ENCODE results near the gene HMCN2.

The HMCN2 gene

DNA sequence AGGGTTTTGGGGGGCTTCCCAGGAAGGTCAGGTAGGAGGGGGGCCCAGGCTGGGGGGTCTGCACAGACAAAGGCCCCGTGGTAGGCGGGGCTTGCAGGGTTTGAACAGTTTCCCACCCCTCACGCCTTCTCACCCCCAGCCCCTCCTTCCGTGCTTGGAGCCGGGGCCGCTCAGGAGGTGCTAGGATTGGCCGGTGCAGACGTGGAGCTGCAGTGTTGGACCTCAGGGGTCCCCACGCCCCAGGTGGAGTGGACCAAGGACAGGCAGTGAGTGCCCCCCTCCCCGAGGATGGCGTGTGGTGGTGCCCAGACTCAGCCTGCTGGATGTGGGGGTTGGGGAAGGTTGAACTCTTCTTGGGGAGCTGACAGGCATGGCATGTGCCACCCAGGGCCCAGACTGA lies 83.8 kb downstream of the HMCN2 start:
- Histone ChIP-seq H3K4me2 (no peak overlapping the region), H3K36me3 (no peaks in the 10 kb centered on the region), H4K20me1 (no peaks in the 10 kb centered on the region), H3K27ac (no peak overlapping the region), H3K9me3 (no peaks in the 10 kb centered on the region), H3K4me1 (peaks cover 13% of the 10 kb centered on the region), H3K9ac (no peak overlapping the region), H3K27me3 (no peaks in the 10 kb centered on the region), H3K4me3 (no peak overlapping the region)
- TF ChIP-seq Cebpa-rat (IDR thresholded peaks at IDR 0.05), result no peak

DNA sequence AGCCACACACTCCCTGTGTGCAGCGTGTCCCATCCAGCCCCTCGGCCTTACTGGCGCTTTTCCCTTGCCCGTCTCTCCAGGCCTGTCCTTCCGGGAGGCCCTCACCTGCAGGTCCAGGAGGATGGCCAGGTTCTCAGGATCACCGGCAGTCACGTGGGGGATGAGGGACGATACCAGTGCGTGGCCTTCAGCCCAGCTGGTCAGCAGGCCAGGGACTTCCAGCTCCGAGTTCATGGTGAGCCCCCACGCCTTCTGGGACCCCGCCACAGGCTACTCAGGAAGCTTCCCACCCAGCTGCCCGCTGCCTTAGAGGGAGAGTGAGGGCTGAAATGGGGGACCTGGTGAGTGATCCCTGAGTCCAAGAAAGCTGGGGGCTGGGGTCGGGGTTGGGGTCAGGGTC lies 85.8 kb downstream of the HMCN2 start:
- no peak for TF ChIP-seq Cebpa-rat (IDR thresholded peaks at IDR 0.05)
- Histone ChIP-seq H3K36me3 (no peaks in the 10 kb centered on the region), H3K4me2 (no peak overlapping the region), H3K4me3 (no peak overlapping the region), H3K9me3 (no peaks in the 10 kb centered on the region), H3K4me1 (peaks cover 21% of the 10 kb centered on the region), H4K20me1 (no peaks in the 10 kb centered on the region), H3K27me3 (no peaks in the 10 kb centered on the region), H3K27ac (no peak overlapping the region), H3K9ac (no peak overlapping the region)

DNA sequence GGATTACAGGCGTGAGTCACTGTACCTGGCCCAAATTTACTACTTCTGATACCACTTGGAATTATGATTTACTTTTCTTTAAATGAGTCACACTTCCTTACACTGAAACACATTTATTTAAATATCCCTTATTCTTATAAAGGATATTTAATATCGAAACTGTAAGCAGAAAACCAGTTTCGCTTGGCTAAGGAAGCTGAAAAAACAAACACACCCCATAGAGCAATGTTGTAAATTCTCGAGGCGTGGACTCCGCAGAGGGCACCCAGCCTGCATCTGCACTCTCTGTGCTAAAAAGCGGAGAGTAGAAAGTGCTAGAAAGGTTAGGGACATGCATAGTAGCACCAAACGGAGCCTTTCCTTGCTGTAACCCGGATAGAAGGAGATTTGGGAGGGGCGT lies 86.5 kb downstream of the HMCN2 start:
- H3K36me3 ChIP-seq, result no peaks in the 10 kb centered on the region
- H3K27ac ChIP-seq, result no peak overlapping the region
- no peaks in the 10 kb centered on the region for H4K20me1 ChIP-seq
- no peak overlapping the region for H3K9ac ChIP-seq
- H3K4me2 ChIP-seq, result peak overlapping the region; percentile 49
- no peak overlapping the region for H3K4me3 ChIP-seq
- no peaks in the 10 kb centered on the region for H3K27me3 ChIP-seq
- no peaks in the 10 kb centered on the region for H3K9me3 ChIP-seq
- H3K4me1 ChIP-seq, result peaks cover 21% of the 10 kb centered on the region
- no peak for TF ChIP-seq Cebpa-rat (IDR thresholded peaks at IDR 0.05)

DNA sequence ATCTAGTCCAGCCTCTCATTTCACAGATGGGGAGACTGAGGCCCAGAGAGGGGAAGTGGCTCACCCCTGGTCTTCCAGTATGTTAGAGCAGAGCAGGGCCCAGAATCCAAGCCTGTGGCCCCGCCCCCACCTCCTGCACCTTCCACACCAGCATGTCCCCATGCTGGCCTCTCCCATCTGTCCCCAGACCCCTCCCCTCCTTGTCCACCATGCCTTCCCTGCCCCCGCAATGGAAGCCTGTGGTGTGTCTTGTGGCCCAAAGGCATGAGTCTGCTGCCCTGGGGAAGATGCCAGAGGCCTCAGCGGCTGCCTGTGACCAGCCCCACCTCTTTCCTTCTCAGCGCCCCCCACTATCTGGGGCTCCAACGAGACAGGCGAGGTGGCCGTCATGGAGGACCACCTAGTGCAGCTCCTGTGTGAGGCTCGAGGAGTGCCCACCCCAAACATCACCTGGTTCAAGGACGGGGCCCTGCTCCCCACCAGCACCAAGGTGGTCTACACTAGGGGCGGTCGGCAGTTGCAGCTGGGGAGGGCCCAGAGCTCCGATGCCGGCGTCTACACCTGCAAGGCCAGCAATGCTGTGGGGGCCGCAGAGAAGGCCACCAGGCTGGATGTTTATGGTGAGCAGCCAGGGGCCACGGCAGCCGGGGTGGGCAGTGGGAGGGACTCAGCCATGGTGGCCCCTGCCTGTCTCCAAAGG lies 87.2 kb downstream of the HMCN2 start:
- no peaks in the 10 kb centered on the region for H4K20me1 ChIP-seq
- H3K4me1 ChIP-seq, result peaks cover 23% of the 10 kb centered on the region
- no peaks in the 10 kb centered on the region for H3K27me3 ChIP-seq
- no peak overlapping the region for H3K9ac ChIP-seq
- no peaks in the 10 kb centered on the region for H3K9me3 ChIP-seq
- H3K36me3 ChIP-seq, result no peaks in the 10 kb centered on the region
- H3K4me3 ChIP-seq, result no peak overlapping the region
- no peak overlapping the region for H3K27ac ChIP-seq
- H3K4me2 ChIP-seq, result peak overlapping the region; percentile 49
- no peak for TF ChIP-seq Cebpa-rat (IDR thresholded peaks at IDR 0.05)

DNA sequence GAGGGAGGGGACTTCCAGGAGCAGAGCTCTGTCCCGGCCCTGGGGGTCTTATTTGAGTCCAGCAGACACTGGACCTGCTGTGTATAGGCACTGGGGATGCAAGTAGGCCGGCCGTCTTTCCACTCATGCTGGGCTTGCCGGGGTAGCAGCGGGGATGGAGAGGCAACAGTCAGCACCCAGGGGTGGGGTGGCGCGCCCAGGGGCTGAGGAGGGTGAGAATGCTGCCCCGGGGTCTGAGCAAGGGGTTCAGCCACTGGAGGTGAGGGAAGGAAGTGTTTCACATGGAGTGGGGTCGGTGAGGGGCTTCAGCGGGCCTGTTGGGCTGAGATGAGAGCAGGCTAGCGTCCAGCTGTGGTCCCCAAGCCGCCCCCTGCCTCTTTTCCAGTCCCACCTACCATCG lies 88.8 kb downstream of the HMCN2 start:
- Histone ChIP-seq H3K4me2 (no peak overlapping the region), H3K27ac (no peak overlapping the region), H3K36me3 (no peaks in the 10 kb centered on the region), H3K4me1 (peaks cover 39% of the 10 kb centered on the region), H3K9ac (no peak overlapping the region), H3K4me3 (no peak overlapping the region), H3K9me3 (peaks cover 8% of the 10 kb centered on the region), H3K27me3 (no peaks in the 10 kb centered on the region), H4K20me1 (no peaks in the 10 kb centered on the region)
- TF ChIP-seq Cebpa-rat (IDR thresholded peaks at IDR 0.05), result no peak

DNA sequence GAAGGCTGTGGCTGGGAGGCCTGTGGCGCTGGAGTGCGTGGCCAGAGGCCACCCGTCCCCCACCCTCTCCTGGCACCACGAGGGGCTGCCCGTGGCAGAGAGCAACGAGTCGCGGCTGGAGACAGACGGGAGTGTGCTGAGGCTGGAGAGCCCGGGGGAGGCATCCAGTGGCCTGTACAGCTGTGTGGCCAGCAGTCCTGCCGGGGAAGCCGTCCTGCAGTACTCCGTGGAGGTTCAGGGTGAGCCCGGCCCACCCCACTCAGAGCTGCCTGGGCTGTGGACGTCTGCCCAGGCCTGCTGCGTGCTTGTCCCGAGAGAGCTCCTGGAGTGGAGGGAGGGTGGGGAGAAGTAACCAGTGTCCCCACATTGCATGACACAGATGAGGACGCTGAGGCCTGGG lies 89.2 kb downstream of the HMCN2 start:
- H3K27me3 ChIP-seq, result no peaks in the 10 kb centered on the region
- no peak overlapping the region for H3K27ac ChIP-seq
- H4K20me1 ChIP-seq, result no peaks in the 10 kb centered on the region
- H3K36me3 ChIP-seq, result no peaks in the 10 kb centered on the region
- no peak overlapping the region for H3K4me3 ChIP-seq
- H3K9ac ChIP-seq, result no peak overlapping the region
- peaks cover 11% of the 10 kb centered on the region for H3K9me3 ChIP-seq
- H3K4me2 ChIP-seq, result no peak overlapping the region
- no peak for TF ChIP-seq Cebpa-rat (IDR thresholded peaks at IDR 0.05)
- peaks cover 42% of the 10 kb centered on the region for H3K4me1 ChIP-seq

DNA sequence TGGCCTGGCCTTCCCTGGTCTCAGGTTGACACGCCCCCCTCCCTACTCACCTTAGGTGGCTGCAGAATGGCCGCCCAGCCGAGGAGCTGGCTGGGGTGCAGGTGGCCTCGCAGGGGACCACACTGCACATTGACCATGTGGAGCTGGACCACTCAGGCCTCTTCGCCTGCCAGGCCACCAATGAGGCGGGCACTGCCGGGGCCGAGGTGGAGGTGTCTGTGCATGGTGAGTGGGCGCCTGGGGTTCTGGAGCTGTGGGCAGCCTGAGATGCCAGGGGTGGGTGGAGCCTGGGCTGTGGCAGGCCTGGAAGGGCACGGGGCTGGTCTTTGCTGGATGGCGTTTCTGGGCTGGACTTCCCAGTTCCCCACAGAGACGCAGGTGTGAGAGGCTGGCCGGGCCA lies 90.5 kb downstream of the HMCN2 start:
- Histone ChIP-seq H3K9me3 (peaks cover 13% of the 10 kb centered on the region), H3K4me2 (no peak overlapping the region), H3K36me3 (no peaks in the 10 kb centered on the region), H3K27ac (no peak overlapping the region), H3K4me3 (no peak overlapping the region), H3K27me3 (no peaks in the 10 kb centered on the region), H4K20me1 (no peaks in the 10 kb centered on the region), H3K9ac (no peak overlapping the region), H3K4me1 (peaks cover 42% of the 10 kb centered on the region)
- no peak for TF ChIP-seq Cebpa-rat (IDR thresholded peaks at IDR 0.05)

DNA sequence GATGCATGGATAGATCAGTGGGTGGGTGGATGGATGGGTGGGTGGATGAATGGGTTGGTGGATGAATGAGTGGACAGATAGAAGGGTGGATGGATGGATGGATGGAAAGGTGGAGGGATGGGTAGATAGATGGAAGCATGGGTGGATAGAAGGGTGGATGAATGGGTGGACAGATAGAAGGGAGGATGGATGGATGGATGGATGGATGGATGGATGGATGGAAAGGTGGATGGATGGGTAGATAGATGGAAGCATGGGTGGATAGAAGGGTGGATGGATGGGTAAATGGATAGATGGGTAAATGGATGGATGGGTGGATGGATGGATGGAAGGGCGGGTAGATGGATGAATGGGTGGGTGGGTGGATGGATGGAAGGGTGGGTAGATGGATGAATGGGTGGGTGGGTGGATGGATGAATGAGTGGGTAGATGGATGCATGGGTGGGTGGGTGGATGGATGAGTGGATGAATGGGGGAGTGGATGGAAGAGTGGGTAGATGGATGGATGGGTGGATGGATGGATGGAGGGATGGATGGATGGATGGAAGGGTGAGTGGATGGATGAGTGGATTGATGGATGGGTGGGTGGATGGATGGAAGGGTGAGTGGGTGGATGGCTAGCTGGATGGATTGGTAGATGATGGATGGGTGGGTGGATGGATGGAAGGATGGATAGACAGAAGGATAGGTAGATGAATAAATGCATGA lies 91.5 kb downstream of the HMCN2 start:
- H3K4me3 ChIP-seq, result no peak overlapping the region
- H3K9ac ChIP-seq, result no peak overlapping the region
- no peaks in the 10 kb centered on the region for H3K27me3 ChIP-seq
- no peaks in the 10 kb centered on the region for H4K20me1 ChIP-seq
- peaks cover 13% of the 10 kb centered on the region for H3K9me3 ChIP-seq
- no peak overlapping the region for H3K4me2 ChIP-seq
- no peak for TF ChIP-seq Cebpa-rat (IDR thresholded peaks at IDR 0.05)
- H3K36me3 ChIP-seq, result no peaks in the 10 kb centered on the region
- H3K4me1 ChIP-seq, result peaks cover 39% of the 10 kb centered on the region
- H3K27ac ChIP-seq, result no peak overlapping the region

DNA sequence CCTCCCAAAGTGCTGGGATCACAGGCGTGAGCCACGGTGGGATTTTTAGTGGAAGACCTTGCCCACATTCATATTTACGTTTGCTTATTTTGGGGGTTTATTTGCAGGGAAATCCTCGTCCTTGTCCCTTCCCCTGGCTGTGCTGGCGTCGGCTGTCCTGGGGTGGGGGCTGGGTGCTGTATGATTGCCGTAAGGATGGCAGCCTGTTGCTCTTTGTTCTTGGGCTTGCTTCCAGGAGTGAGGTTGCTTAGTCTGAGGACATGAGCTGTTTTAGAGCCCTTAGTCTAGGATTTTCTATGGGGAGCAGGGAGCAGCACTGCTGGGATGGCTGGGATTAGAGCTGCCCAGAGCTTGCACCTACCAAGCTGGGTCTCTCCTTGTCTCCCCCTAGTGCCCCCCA lies 93.4 kb downstream of the HMCN2 start:
- peaks cover 29% of the 10 kb centered on the region for H3K4me1 ChIP-seq
- H3K9ac ChIP-seq, result no peak overlapping the region
- H3K4me3 ChIP-seq, result no peak overlapping the region
- peaks cover 13% of the 10 kb centered on the region for H3K9me3 ChIP-seq
- H3K36me3 ChIP-seq, result no peaks in the 10 kb centered on the region
- peak overlapping the region; percentile 15 for H3K4me2 ChIP-seq
- H3K27ac ChIP-seq, result no peak overlapping the region
- H4K20me1 ChIP-seq, result no peaks in the 10 kb centered on the region
- no peaks in the 10 kb centered on the region for H3K27me3 ChIP-seq
- no peak for TF ChIP-seq Cebpa-rat (IDR thresholded peaks at IDR 0.05)

DNA sequence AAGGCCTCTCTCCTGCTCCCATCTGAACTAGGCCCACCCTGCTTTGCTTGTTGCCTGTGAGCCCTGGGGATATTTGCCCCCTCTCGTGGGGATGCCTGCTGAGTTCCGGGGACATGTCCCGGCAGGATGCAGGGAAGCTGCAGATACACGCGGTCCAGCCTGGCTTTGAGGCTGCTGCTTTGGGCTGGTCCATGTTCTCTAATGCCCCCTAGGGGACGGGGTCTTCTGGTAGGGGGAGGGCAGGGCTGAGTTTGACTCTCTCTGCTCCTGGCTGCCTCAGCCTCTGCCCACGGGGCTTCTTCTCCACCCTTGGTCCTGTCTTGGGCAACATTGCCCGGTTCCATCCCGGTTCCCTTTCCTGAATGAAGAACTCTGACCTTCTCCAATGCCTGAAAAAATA lies 94.3 kb downstream of the HMCN2 start:
- no peak for TF ChIP-seq Cebpa-rat (IDR thresholded peaks at IDR 0.05)
- Histone ChIP-seq H3K36me3 (no peaks in the 10 kb centered on the region), H3K9ac (no peak overlapping the region), H3K9me3 (peaks cover 13% of the 10 kb centered on the region), H4K20me1 (no peaks in the 10 kb centered on the region), H3K4me2 (no peak overlapping the region), H3K27me3 (no peaks in the 10 kb centered on the region), H3K27ac (no peak overlapping the region), H3K4me3 (no peak overlapping the region), H3K4me1 (peaks cover 38% of the 10 kb centered on the region)

Data from BLaER1 (cell line).